HepG2 (cell line): ENCODE measurements around the gene ZNF629. TPM values are rescaled to one million over a fixed set of nuclear protein-coding genes. Genes with fewer than 3 reads are reported as not detected.
A peak's percentile ranks its signal among the peaks of the same experiment; 100 is the strongest.

Experiments used
- ADNP ChIP-seq: sonication (generic); formaldehyde crosslinking; IDR thresholded peaks from 2 replicates; pipeline ENCODE4 v1.4.0; 2020; ENCODE audit warnings: missing genetic modification reagents
- CENPT ChIP-seq: sonication (generic); formaldehyde crosslinking; IDR thresholded peaks from 2 replicates; pipeline ENCODE4 v1.8.0; 2022; ENCODE audit warnings: low read depth, mild to moderate bottlenecking, moderate library complexity, missing genetic modification reagents
- MBNL3 ChIP-seq: fragments of 250-450 bp; sonication (Bioruptor Pico); conservative IDR thresholded peaks from 2 replicates; pipeline ENCODE4 v1.8.0; 2022; ENCODE audit warnings: mild to moderate bottlenecking, inconsistent platforms
- MZF1 ChIP-seq: sonication (generic); formaldehyde crosslinking; IDR thresholded peaks from 2 replicates; pipeline ENCODE4 v1.8.1; 2023; ENCODE audit warnings: mild to moderate bottlenecking, missing genetic modification reagents, borderline replicate concordance
- NCOA1 ChIP-seq: sonication (generic); formaldehyde crosslinking; IDR thresholded peaks from 2 replicates; pipeline ENCODE4 v1.9.0; 2021; ENCODE audit warnings: missing genetic modification reagents
- NKX3-1 ChIP-seq: sonication (generic); formaldehyde crosslinking; IDR thresholded peaks from 2 replicates; pipeline ENCODE4 v1.5.0; 2020; ENCODE audit warnings: missing genetic modification reagents
- PHB2 ChIP-seq: fragments of 450-650 bp; IDR thresholded peaks from 2 replicates; pipeline ENCODE4 v1.6.1; 2018; ENCODE audit not compliant: partially characterized antibody
- PITX1 ChIP-seq: sonication (generic); formaldehyde crosslinking; IDR thresholded peaks from 2 replicates; pipeline ENCODE4 v1.5.1; 2020; ENCODE audit warnings: mild to moderate bottlenecking, missing genetic modification reagents
- SOX6 ChIP-seq, 2 experiments: fragments of 450-650 bp in 1 of 2; sonication (generic) in 1 of 2; formaldehyde crosslinking in 1 of 2; IDR thresholded peaks; 2 replicates each; pipeline versions ENCODE4 v1.4.0 to v1.6.1; 2017 to 2020; ENCODE audit warnings: antibody characterized with exemption in 1 of 2, mild to moderate bottlenecking in 1 of 2, missing genetic modification reagents in 1 of 2
- ZBTB42 ChIP-seq: sonication (generic); formaldehyde crosslinking; IDR thresholded peaks from 2 replicates; pipeline ENCODE4 v1.5.0; 2020; ENCODE audit warnings: mild to moderate bottlenecking, missing genetic modification reagents
- ZNF121 ChIP-seq: sonication (generic); formaldehyde crosslinking; IDR thresholded peaks from 2 replicates; pipeline ENCODE4 v1.5.0; 2020; ENCODE audit warnings: mild to moderate bottlenecking, missing genetic modification reagents
- ZNF251 ChIP-seq: sonication (generic); formaldehyde crosslinking; IDR thresholded peaks from 2 replicates; pipeline ENCODE4 v1.9.0; 2021; ENCODE audit warnings: mild to moderate bottlenecking, missing genetic modification reagents
- ZNF629 ChIP-seq: sonication (generic); formaldehyde crosslinking; conservative IDR thresholded peaks from 2 replicates; pipeline ENCODE4 v1.5.0; 2020; ENCODE audit warnings: missing genetic modification reagents
- ZNF83 ChIP-seq: sonication (generic); formaldehyde crosslinking; IDR thresholded peaks from 2 replicates; pipeline ENCODE4 v1.4.0; 2020; ENCODE audit warnings: missing genetic modification reagents, mild to moderate bottlenecking, borderline replicate concordance
- polyA plus RNA-seq, 8 experiments: library from polyadenylated mRNA; depleted of rRNA in 3 of 8; stranded (reverse) in 7 of 8; unstranded in 1 of 8; fragments of >200 nt; fragmentation: Illumina TruSeq in 4 of 8; extraction: Trizol in 4 of 8; gene quantifications; 2 replicates each; pipeline versions ENCODE4 v1.2.1 to v1.2.3, GENCODE V29; 2011 to 2016; ENCODE audit warnings: low read depth in 4 of 8, missing spikeins in 1 of 8, mixed read lengths in 1 of 8; ENCODE audit not compliant: insufficient read depth in 1 of 8
- total RNA-seq, 5 experiments: library from RNA; depleted of rRNA; stranded (reverse); fragments of >200 nt; fragmentation: Illumina TruSeq; extraction: Trizol; gene quantifications; 2 replicates each; pipeline ENCODE4 v1.2.3, GENCODE V29; 2016; ENCODE audit warnings: low read depth in 1 of 5
- TF ChIP-seq, protein P1 (sequence below): sonication (generic); formaldehyde crosslinking; IDR thresholded peaks from 2 replicates; pipeline ENCODE4 v1.4.0; 2020; ENCODE audit warnings: missing genetic modification reagents
- TF ChIP-seq, protein P2 (sequence below): sonication (generic); formaldehyde crosslinking; IDR thresholded peaks from 2 replicates; pipeline ENCODE4 v1.4.0; 2020; ENCODE audit warnings: missing genetic modification reagents
- TF ChIP-seq, protein P3 (sequence below): IDR thresholded peaks from 2 replicates; pipeline ENCODE4 v1.6.1; 2012; ENCODE audit warnings: inconsistent platforms
- TF ChIP-seq, protein P4 (sequence below): IDR thresholded peaks from 2 replicates; pipeline ENCODE4 v1.6.1; 2016; ENCODE audit warnings: low read depth, missing genetic modification reagents, missing compliant biosample characterization

ZNF629 gene
- total and polyA plus RNA-seq, 2 of the 13 experiments (the other 11 are each of a cell fraction or from before 2014, with no cell fraction given): 6.1 to 16.5 TPM

DNA sequence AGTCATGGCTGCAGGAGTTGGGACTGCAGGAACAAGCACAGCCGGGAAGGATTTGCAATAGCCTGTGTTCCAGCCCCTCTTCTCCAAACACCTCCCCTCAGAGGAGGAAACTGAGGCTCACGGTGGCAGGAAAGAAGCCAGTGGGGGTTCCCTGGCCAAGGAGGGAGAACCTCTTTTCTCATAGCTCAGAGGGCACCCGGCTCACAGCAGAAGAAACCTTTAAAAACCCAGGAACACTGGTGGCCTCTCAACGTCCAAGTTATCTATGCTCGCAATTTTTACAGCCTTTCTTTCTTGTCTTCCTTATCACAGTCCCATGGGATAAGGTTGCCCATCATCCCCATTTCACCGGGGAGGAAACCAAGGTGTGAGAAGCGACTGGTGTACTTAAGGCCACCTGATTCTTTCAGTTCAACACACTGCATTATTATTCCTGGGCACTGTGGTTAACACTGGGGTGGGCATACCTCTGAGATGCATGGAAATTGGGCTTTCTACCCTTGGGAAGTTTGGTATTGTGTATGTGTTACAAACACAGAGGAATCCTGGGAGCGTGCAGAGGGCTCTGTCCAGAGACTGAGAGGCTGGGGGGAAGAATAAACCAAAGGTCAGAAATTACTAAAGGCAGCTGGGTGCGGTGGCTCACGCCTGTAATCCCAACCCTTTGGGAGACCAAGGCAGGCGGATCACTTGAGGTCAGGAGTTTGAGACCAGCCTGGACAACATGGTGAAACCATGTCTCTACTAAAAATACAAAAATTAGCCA is 791 bp upstream of the ZNF629 start (continued):
- TF ChIP-seq NKX3-1 (CRISPR knock-in tag): 0 out of 2 replicates have a peak, but pooled peaks have one; percentile 35
- TF ChIP-seq PITX1 (CRISPR knock-in tag): peak; percentile 69
- TF ChIP-seq ZBTB42: no peak
- TF ChIP-seq NCOA1: no peak
- TF ChIP-seq, protein P1, sequence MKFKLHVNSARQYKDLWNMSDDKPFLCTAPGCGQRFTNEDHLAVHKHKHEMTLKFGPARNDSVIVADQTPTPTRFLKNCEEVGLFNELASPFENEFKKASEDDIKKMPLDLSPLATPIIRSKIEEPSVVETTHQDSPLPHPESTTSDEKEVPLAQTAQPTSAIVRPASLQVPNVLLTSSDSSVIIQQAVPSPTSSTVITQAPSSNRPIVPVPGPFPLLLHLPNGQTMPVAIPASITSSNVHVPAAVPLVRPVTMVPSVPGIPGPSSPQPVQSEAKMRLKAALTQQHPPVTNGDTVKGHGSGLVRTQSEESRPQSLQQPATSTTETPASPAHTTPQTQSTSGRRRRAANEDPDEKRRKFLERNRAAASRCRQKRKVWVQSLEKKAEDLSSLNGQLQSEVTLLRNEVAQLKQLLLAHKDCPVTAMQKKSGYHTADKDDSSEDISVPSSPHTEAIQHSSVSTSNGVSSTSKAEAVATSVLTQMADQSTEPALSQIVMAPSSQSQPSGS (CRISPR knock-in tag): no peak
- TF ChIP-seq, protein P2, sequence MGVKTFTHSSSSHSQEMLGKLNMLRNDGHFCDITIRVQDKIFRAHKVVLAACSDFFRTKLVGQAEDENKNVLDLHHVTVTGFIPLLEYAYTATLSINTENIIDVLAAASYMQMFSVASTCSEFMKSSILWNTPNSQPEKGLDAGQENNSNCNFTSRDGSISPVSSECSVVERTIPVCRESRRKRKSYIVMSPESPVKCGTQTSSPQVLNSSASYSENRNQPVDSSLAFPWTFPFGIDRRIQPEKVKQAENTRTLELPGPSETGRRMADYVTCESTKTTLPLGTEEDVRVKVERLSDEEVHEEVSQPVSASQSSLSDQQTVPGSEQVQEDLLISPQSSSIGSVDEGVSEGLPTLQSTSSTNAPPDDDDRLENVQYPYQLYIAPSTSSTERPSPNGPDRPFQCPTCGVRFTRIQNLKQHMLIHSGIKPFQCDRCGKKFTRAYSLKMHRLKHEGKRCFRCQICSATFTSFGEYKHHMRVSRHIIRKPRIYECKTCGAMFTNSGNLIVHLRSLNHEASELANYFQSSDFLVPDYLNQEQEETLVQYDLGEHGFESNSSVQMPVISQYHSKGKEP: no peak
- TF ChIP-seq ZNF121: no peak
- TF ChIP-seq ZNF629 (CRISPR knock-in tag): peak; percentile 83
- TF ChIP-seq, protein P3, sequence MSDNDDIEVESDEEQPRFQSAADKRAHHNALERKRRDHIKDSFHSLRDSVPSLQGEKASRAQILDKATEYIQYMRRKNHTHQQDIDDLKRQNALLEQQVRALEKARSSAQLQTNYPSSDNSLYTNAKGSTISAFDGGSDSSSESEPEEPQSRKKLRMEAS: 0 out of 2 replicates have a peak, but pooled peaks have one; percentile 6
- no peak for TF ChIP-seq MZF1 (CRISPR knock-in tag)
- TF ChIP-seq ZNF251: no peak
- no peak for TF ChIP-seq ZNF83
- TF ChIP-seq ADNP (CRISPR knock-in tag): peak; percentile 55; the same call in 1 of the 2 replicates
- TF ChIP-seq SOX6 (IDR thresholded peaks at IDR 0.05): no peak
- no peak; the same call in none of the 2 replicates for TF ChIP-seq SOX6 (CRISPR knock-in tag; IDR thresholded peaks at IDR 0.05)
- TF ChIP-seq MBNL3 (CRISPR knock-in tag): no peak
- TF ChIP-seq, protein P4, sequence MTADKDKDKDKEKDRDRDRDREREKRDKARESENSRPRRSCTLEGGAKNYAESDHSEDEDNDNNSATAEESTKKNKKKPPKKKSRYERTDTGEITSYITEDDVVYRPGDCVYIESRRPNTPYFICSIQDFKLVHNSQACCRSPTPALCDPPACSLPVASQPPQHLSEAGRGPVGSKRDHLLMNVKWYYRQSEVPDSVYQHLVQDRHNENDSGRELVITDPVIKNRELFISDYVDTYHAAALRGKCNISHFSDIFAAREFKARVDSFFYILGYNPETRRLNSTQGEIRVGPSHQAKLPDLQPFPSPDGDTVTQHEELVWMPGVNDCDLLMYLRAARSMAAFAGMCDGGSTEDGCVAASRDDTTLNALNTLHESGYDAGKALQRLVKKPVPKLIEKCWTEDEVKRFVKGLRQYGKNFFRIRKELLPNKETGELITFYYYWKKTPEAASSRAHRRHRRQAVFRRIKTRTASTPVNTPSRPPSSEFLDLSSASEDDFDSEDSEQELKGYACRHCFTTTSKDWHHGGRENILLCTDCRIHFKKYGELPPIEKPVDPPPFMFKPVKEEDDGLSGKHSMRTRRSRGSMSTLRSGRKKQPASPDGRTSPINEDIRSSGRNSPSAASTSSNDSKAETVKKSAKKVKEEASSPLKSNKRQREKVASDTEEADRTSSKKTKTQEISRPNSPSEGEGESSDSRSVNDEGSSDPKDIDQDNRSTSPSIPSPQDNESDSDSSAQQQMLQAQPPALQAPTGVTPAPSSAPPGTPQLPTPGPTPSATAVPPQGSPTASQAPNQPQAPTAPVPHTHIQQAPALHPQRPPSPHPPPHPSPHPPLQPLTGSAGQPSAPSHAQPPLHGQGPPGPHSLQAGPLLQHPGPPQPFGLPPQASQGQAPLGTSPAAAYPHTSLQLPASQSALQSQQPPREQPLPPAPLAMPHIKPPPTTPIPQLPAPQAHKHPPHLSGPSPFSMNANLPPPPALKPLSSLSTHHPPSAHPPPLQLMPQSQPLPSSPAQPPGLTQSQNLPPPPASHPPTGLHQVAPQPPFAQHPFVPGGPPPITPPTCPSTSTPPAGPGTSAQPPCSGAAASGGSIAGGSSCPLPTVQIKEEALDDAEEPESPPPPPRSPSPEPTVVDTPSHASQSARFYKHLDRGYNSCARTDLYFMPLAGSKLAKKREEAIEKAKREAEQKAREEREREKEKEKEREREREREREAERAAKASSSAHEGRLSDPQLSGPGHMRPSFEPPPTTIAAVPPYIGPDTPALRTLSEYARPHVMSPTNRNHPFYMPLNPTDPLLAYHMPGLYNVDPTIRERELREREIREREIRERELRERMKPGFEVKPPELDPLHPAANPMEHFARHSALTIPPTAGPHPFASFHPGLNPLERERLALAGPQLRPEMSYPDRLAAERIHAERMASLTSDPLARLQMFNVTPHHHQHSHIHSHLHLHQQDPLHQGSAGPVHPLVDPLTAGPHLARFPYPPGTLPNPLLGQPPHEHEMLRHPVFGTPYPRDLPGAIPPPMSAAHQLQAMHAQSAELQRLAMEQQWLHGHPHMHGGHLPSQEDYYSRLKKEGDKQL (CRISPR knock-in tag): no peak
- TF ChIP-seq PHB2: no peak
- no peak for TF ChIP-seq CENPT (CRISPR knock-in tag)
